OCI-LY1 (cell line): ENCODE data around the gene PRELP.

Experiments
- CTCF ChIP-seq: fragments of 200-600 bp; sonication (generic), shearing (Covaris generic); IDR thresholded peaks from 2 replicates; pipeline ENCODE4 v1.5.1; 2017; ENCODE audit warnings: mild to moderate bottlenecking, antibody characterized with exemption, low read length, moderate library complexity, mixed read lengths
- EZH2 ChIP-seq: fragments of 200-600 bp; sonication (generic), shearing (Covaris generic); IDR thresholded peaks from 2 replicates; pipeline ENCODE4 v1.8.0; 2017; ENCODE audit warnings: borderline replicate concordance, mixed run types, mild to moderate bottlenecking, antibody characterized with exemption, low read length, moderate library complexity, mixed read lengths

- TF ChIP-seq CTCF (no peak), EZH2 (no peak)
Observed at GRCh38 chr1:203488539-203488938, 12.9 kb downstream of the PRELP start.
